ENCODE data around the gene ARSH. TPM values are rescaled to one million over a fixed set of nuclear protein-coding genes. Genes with fewer than 3 reads are reported as not detected.
"Not testable (repeated sequence)": the region's sequence is repeated elsewhere in the genome, so short reads cannot be mapped to it uniquely, and the experiment has no call there.

The ARSH gene, protein sequence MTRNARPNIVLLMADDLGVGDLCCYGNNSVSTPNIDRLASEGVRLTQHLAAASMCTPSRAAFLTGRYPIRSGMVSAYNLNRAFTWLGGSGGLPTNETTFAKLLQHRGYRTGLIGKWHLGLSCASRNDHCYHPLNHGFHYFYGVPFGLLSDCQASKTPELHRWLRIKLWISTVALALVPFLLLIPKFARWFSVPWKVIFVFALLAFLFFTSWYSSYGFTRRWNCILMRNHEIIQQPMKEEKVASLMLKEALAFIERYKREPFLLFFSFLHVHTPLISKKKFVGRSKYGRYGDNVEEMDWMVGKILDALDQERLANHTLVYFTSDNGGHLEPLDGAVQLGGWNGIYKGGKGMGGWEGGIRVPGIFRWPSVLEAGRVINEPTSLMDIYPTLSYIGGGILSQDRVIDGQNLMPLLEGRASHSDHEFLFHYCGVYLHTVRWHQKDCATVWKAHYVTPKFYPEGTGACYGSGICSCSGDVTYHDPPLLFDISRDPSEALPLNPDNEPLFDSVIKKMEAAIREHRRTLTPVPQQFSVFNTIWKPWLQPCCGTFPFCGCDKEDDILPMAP
- not detected for total RNA-seq

DNA sequence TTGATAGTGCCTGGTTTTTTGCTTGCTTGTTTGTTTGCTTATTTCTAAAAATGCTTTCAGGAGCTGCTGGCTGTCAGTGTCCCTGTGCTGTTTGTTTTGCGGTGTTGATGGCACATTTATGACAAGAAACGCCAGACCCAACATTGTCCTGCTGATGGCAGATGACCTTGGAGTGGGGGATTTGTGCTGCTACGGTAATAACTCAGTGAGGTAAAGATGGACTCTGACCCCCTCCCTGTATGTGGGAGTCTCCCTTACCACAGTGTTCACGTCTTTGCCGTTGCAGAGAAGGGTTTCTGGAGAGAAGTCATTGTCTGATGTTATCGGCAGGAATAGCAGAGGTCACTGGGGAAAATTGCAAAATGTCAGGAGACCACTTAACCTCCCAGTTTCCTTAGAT, at the start of gene ARSH:
Gene ARSH, plus strand, starts transcription at position 52 of the 400 bp plus-strand sequence. Its CDS starts 67 bp downstream, at position 119.
- peaks cover 0 to 2% of the 10 kb centered on the region in 2 donors for H3K27me3 Mint-ChIP-seq
- no peak for DNase-seq (ENCODE audit: low spot score)
- no peak within 1 kb of the TSS for H3K27ac Mint-ChIP-seq
- H3K36me3 Mint-ChIP-seq: no peaks in the 10 kb centered on the region
- no peak within 1 kb of the TSS for H3K4me3 Mint-ChIP-seq
- no peaks in the 10 kb centered on the region for H3K4me1 Mint-ChIP-seq (ENCODE audit: low read depth in 2 of 2)
- no peaks in the 10 kb centered on the region for H3K9me3 Mint-ChIP-seq
- ATAC-seq: no peak

DNA sequence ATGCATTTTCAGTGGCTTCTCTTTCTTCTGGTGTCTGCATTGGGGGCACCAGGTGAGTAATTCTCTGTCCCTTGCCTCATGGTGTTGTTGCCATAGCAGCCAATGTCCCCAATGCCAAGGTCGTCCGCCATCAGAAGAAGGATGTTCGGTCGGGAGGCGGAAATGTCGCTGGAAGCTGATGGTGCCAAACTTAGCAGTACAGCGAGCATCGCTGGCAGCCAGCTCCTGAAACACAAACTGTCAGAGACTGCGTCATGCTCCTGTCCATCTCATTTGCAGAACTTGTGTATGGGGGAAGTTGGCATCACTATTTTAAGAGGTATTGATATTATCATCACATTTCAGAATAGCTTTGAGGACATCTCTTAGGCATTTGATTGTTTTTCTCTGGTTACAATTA, 48.1 kb upstream of the ARSH start:
- H3K4me3 Mint-ChIP-seq: no peak overlapping the region
- peaks cover 0 to 35% of the 10 kb centered on the region in 2 donors for H3K27me3 Mint-ChIP-seq
- no peak overlapping the region for H3K27ac Mint-ChIP-seq
- DNase-seq (ENCODE audit: low spot score) (no peak), ATAC-seq (no peak)
- H3K4me1 Mint-ChIP-seq (ENCODE audit: low read depth in 2 of 2): no peaks in the 10 kb centered on the region
- no peaks in the 10 kb centered on the region for H3K36me3 Mint-ChIP-seq
- no peaks in the 10 kb centered on the region for H3K9me3 Mint-ChIP-seq

DNA sequence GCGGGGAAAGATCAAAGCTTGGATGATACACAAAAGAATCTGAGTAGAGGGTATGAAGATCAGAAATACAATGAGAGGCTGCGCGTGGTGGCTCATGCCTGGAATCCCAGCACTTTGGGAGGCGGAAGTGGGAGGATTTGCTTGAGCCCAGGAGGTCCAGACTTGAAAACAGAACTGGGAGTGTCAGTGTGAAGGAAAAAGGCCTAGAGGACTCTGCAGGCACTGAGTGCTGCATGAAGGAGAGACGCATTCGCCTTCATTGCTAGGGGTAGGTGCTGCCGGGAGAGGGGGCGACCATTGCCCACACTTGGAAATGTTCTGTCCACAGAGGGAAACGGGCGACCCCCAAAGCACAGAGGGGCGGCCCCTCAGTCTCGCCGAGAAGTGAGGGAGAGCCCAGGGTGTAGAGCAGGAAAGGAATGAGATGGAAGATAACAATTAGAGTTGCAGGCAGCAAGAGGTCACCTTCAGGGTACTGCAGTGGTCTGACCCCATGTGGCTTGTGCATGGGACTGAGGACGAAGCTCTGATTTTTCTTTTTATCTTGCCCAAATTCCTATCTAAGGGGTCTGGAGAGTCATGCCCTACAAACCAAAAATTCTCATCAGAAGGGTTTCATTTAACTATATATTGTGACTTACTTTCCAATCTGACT, 45.4 kb upstream of the ARSH start:
- no peak for DNase-seq (ENCODE audit: low spot score)
- H3K9me3 Mint-ChIP-seq: no peaks in the 10 kb centered on the region
- no peaks in the 10 kb centered on the region for H3K4me1 Mint-ChIP-seq (ENCODE audit: low read depth in 2 of 2)
- H3K27me3 Mint-ChIP-seq: peaks cover 0 to 25% of the 10 kb centered on the region in 2 donors
- no peak overlapping the region for H3K4me3 Mint-ChIP-seq
- H3K36me3 Mint-ChIP-seq: no peaks in the 10 kb centered on the region
- ATAC-seq: peak in 1 of 2 donors; percentile 36
- no peak overlapping the region for H3K27ac Mint-ChIP-seq

- no peak overlapping the region for H3K27ac Mint-ChIP-seq
- no peaks in the 10 kb centered on the region for H3K4me1 Mint-ChIP-seq (ENCODE audit: low read depth in 2 of 2)
- DNase-seq (ENCODE audit: low spot score) (no peak), ATAC-seq (no peak)
- no peaks in the 10 kb centered on the region for H3K9me3 Mint-ChIP-seq
- peaks cover 0 to 23% of the 10 kb centered on the region in 2 donors for H3K27me3 Mint-ChIP-seq
- H3K36me3 Mint-ChIP-seq: no peaks in the 10 kb centered on the region
- no peak overlapping the region for H3K4me3 Mint-ChIP-seq
Observed at GRCh38 chrX:2962381-2962780, 44.0 kb upstream of the ARSH start.

GRCh38 chrX:2963449-2963848, 42.9 kb upstream of the ARSH start:
- H3K4me3 Mint-ChIP-seq; H3K36me3 Mint-ChIP-seq; H3K4me1 Mint-ChIP-seq (ENCODE audit: low read depth in 2 of 2); H3K27ac Mint-ChIP-seq; DNase-seq (ENCODE audit: low spot score); H3K9me3 Mint-ChIP-seq; ATAC-seq: not testable (repeated sequence)
- peaks cover 0 to 24% of the 10 kb centered on the region in 2 donors for H3K27me3 Mint-ChIP-seq

GRCh38 chrX:2963992-2964794, 42.2 kb upstream of the ARSH start:
- not testable (repeated sequence) for H3K27ac Mint-ChIP-seq; H3K4me3 Mint-ChIP-seq; DNase-seq (ENCODE audit: low spot score); H3K4me1 Mint-ChIP-seq (ENCODE audit: low read depth in 2 of 2); ATAC-seq; H3K36me3 Mint-ChIP-seq; H3K9me3 Mint-ChIP-seq
- H3K27me3 Mint-ChIP-seq: peaks cover 0 to 27% of the 10 kb centered on the region in 2 donors

GRCh38 chrX:2965965-2966364, 40.4 kb upstream of the ARSH start:
- no peak overlapping the region for H3K4me3 Mint-ChIP-seq
- peaks cover 0 to 23% of the 10 kb centered on the region in 2 donors for H3K27me3 Mint-ChIP-seq
- no peaks in the 10 kb centered on the region for H3K9me3 Mint-ChIP-seq
- H3K27ac Mint-ChIP-seq: no peak overlapping the region
- no peaks in the 10 kb centered on the region for H3K36me3 Mint-ChIP-seq
- peaks cover 0 to 4% of the 10 kb centered on the region in 2 donors for H3K4me1 Mint-ChIP-seq (ENCODE audit: low read depth in 2 of 2)
- DNase-seq (ENCODE audit: low spot score) (no peak), ATAC-seq (no peak)

DNA sequence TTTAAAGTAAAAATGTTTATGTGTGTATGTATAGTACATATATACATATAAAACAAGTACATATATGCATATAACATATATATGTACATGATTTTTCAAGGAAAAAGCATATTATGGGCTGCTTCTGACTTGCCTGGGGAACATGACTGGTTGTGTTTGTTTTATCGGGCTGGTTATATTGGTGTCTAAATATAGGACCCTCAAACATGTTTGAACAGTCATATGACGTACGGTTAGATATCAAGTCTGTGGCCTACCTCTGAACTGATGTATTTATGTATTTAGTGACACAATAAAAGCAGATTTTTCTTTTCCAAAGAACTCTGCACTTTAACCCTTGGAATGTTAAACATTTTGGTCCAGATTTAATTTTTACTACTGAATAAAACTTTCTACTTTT, 39.3 kb upstream of the ARSH start:
- no peak overlapping the region for H3K27ac Mint-ChIP-seq
- ATAC-seq (no peak), DNase-seq (ENCODE audit: low spot score) (no peak)
- peaks cover 0 to 4% of the 10 kb centered on the region in 2 donors for H3K4me1 Mint-ChIP-seq (ENCODE audit: low read depth in 2 of 2)
- H3K4me3 Mint-ChIP-seq: no peak overlapping the region
- H3K36me3 Mint-ChIP-seq: no peaks in the 10 kb centered on the region
- H3K9me3 Mint-ChIP-seq: no peaks in the 10 kb centered on the region
- peaks cover 0 to 24% of the 10 kb centered on the region in 2 donors for H3K27me3 Mint-ChIP-seq

DNA sequence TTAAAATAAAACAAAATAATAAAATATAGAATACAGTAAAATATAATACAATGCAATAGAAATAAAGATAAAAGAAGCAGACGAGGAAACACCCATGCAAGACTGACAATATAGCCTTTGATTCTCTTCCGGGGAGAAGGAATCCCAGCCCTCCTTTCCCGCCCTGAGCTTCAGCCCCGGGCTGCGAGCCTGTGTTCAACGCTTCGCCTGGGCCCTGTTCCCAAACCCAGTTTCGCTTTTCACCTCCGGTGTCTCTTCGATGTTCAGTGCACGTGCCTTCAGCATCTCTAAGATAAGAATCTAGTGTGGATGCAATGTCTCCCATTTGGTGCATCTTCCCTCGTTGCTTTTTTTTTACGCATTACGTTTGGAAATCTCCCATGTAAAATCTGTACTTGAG, 38.8 kb upstream of the ARSH start:
- H3K27ac Mint-ChIP-seq: no peak overlapping the region
- no peak for DNase-seq (ENCODE audit: low spot score)
- ATAC-seq: no peak
- no peak overlapping the region for H3K4me3 Mint-ChIP-seq
- H3K4me1 Mint-ChIP-seq (ENCODE audit: low read depth in 2 of 2): peaks cover 0 to 4% of the 10 kb centered on the region in 2 donors
- H3K27me3 Mint-ChIP-seq: peaks cover 0 to 20% of the 10 kb centered on the region in 2 donors
- no peaks in the 10 kb centered on the region for H3K36me3 Mint-ChIP-seq
- H3K9me3 Mint-ChIP-seq: no peaks in the 10 kb centered on the region

- Mint-ChIP-seq H3K4me1 (ENCODE audit: low read depth in 2 of 2) (peaks cover 0 to 4% of the 10 kb centered on the region in 2 donors), H3K4me3 (peak overlapping the region; percentile 40), H3K27ac (no peak overlapping the region), H3K36me3 (no peaks in the 10 kb centered on the region), H3K27me3 (peaks cover 0 to 15% of the 10 kb centered on the region in 2 donors), H3K9me3 (no peaks in the 10 kb centered on the region)
- ATAC-seq (peak; percentile 67 to 72), DNase-seq (ENCODE audit: low spot score) (no peak)
Observed at GRCh38 chrX:2967998-2968909, 38.1 kb upstream of the ARSH start.

DNA sequence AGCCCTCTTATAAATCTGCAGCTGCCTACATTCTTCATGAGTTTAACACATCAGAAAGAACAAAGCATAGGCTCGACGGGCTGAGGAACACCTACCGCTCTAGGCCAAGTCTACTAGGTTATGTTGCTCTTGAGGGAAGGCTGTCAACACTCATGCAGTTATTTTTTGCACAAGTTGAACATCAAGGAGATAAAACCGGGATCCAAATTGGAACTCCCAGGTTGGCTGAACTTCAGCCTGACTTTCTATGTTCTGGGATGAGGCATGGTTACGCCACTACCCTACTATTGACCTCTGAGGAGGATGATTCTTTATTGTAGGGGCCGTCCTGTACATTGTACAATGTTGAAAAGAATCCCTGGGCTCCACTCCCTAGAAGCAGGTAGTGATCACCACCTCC, 37.3 kb upstream of the ARSH start:
- Mint-ChIP-seq H3K4me3 (peak overlapping the region; percentile 40), H3K27me3 (peaks cover 0 to 20% of the 10 kb centered on the region in 2 donors), H3K4me1 (ENCODE audit: low read depth in 2 of 2) (peaks cover 0 to 4% of the 10 kb centered on the region in 2 donors), H3K36me3 (no peaks in the 10 kb centered on the region), H3K27ac (no peak overlapping the region), H3K9me3 (no peaks in the 10 kb centered on the region)
- ATAC-seq (no peak), DNase-seq (ENCODE audit: low spot score) (no peak)

DNA sequence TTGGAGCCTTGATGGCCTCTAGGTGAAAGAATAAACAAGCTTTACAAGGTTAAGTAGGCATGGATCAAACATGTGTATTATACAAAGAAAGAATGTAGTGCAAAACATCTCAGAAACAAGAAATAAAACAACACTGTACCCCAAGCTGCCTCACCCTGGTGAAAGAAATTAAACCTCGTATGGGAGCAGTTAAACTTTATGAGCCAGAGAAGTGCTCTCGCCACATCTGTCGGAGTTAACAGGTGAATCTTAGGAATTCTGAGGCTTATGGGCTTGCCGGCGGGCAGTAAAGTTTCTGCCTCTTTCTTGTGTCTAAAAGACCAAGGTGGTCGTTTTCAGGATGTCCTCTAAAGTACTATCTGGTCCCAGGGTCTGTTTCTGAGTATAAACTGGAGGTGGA, 34.0 kb upstream of the ARSH start:
- no peak overlapping the region for H3K4me3 Mint-ChIP-seq
- H3K4me1 Mint-ChIP-seq (ENCODE audit: low read depth in 2 of 2): peaks cover 0 to 4% of the 10 kb centered on the region in 2 donors

GRCh38 chrX:2974961-2975360, 31.4 kb upstream of the ARSH start:
- H3K4me1 Mint-ChIP-seq (ENCODE audit: low read depth in 2 of 2): no peaks in the 10 kb centered on the region
- no peak overlapping the region for H3K27ac Mint-ChIP-seq
- ATAC-seq (no peak), DNase-seq (ENCODE audit: low spot score) (no peak)
- peaks cover 0 to 18% of the 10 kb centered on the region in 2 donors for H3K27me3 Mint-ChIP-seq
- no peaks in the 10 kb centered on the region for H3K36me3 Mint-ChIP-seq
- no peaks in the 10 kb centered on the region for H3K9me3 Mint-ChIP-seq
- no peak overlapping the region for H3K4me3 Mint-ChIP-seq

More for the DNA sequence above, 34.0 kb upstream of the ARSH start:
- no peak overlapping the region for H3K27ac Mint-ChIP-seq
- peaks cover 0 to 22% of the 10 kb centered on the region in 2 donors for H3K27me3 Mint-ChIP-seq
- no peaks in the 10 kb centered on the region for H3K36me3 Mint-ChIP-seq
- ATAC-seq: no peak
- no peaks in the 10 kb centered on the region for H3K9me3 Mint-ChIP-seq
- DNase-seq (ENCODE audit: low spot score): no peak
